GM12864 (cell line): ENCODE measurements around the gene KCNQ2.

ENCODE experiments used
- DNase-seq: peaks from one replicate; pipeline ENCODE4 v3.0.0-alpha.2; 2011; ENCODE audit warnings: low read depth
- H3K4me3 ChIP-seq: 2 replicates; pipeline ENCODE4 v1.5.1; 2011; ENCODE audit warnings: mild to moderate bottlenecking, low read depth, low read length, control low read depth
- CTCF ChIP-seq: IDR thresholded peaks from 2 replicates; pipeline ENCODE4 v1.5.1; 2011; ENCODE audit warnings: low read depth, mild to moderate bottlenecking, moderate library complexity, low read length, control low read depth, inconsistent platforms; ENCODE audit errors: missing control alignments

The KCNQ2 gene

GRCh38 chr20:63351326-63351700, 121.1 kb downstream of the KCNQ2 start:
- DNase-seq = no peak
- no peak for TF ChIP-seq CTCF
- no peak overlapping the region for H3K4me3 ChIP-seq

DNA sequence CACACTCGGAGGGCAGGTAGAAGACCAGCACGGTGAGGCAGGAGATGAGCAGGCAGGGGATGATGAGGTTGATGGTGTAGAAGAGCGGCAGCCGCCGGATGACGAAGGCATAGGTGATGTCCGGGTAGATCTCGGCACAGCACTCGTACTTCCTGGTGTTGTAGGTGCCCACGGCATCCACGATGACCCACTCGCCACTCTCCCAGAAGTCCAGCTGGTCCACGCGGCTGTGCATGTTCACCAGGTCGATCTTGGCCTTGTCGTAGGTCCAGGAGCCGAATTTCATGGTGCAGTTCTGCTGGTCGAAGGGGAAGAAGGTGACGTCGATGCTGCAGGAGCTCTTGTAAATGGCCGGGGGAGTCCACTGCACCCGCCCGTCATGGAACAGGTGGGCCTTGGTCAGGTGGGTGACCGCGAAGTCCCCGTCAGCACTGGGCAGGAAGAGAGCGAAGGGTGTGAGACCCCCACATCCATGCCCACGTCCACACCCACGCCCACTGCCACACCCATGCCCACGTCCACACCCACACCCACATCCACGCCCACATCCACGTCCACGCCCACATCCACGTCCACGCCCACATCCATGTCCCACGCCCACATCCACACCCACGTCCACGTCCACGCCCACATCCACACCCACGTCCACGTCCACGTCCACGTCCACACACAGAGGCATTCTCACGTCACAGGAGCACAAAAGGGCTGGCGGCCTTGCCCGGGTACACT, 121.7 kb downstream of the KCNQ2 start:
- TF ChIP-seq CTCF = no peak
- no peak overlapping the region for H3K4me3 ChIP-seq
- DNase-seq = no peak
